C4-2B (cell line): ENCODE results near the gene ZNF549.

Source experiments
- H3K27ac ChIP-seq: fragments of 450-650 bp; 2 replicates; pipeline ENCODE4 v1.5.1; 2017
- CTCF ChIP-seq: fragments of 450-650 bp; conservative IDR thresholded peaks from 2 replicates; pipeline ENCODE4 v1.5.1; 2017; ENCODE audit warnings: mild to moderate bottlenecking
- ZFX ChIP-seq: fragments of 450-650 bp; IDR thresholded peaks from 2 replicates; pipeline ENCODE4 v1.6.1; 2017

The ZNF549 gene

GRCh38 chr19:57560049-57560491, 32.9 kb downstream of the ZNF549 start:
- H3K27ac ChIP-seq: no peak overlapping the region; the same call in 1 of the 2 replicates
- TF ChIP-seq ZFX (no peak), CTCF (no peak)

- no peak for TF ChIP-seq CTCF
- TF ChIP-seq ZFX: no peak
- H3K27ac ChIP-seq: no peak overlapping the region
Measured at GRCh38 chr19:57563547-57563946, 36.4 kb downstream of the ZNF549 start.

GRCh38 chr19:57566396-57567265, 39.5 kb downstream of the ZNF549 start:
- TF ChIP-seq ZFX: no peak
- TF ChIP-seq CTCF: no peak
- H3K27ac ChIP-seq: no peak overlapping the region

GRCh38 chr19:57570707-57571106, 43.6 kb downstream of the ZNF549 start:
- TF ChIP-seq CTCF: no peak
- H3K27ac ChIP-seq: no peak overlapping the region

GRCh38 chr19:57572415-57572947, 45.3 kb downstream of the ZNF549 start:
- no peak overlapping the region for H3K27ac ChIP-seq
- TF ChIP-seq CTCF (no peak), ZFX (no peak)

- TF ChIP-seq ZFX: no peak
- TF ChIP-seq CTCF: no peak
- no peak overlapping the region for H3K27ac ChIP-seq
Measured at GRCh38 chr19:57576661-57577060, 49.5 kb downstream of the ZNF549 start.

GRCh38 chr19:57578487-57579205, 51.5 kb downstream of the ZNF549 start, which contains the start of gene ZNF416:
Gene ZNF416 (minus strand): TSS chr19:57578911. CDS start chr19:57578704, 207 bp downstream.
- H3K27ac ChIP-seq: peak within 1 kb of the TSS; percentile 73
- TF ChIP-seq ZFX (peak; percentile 59), CTCF (peak; percentile 26)
